Osteoblast (primary cell): ENCODE measurements around the gene CD4. TPM values are rescaled to one million over a fixed set of nuclear protein-coding genes. Genes with fewer than 3 reads are reported as not detected.

Source experiments
- DNase-seq: peaks from one replicate; pipeline ENCODE4 v3.0.0; 2011; ENCODE audit warnings: low spot score, mixed read lengths; ENCODE audit not compliant: insufficient read length; ENCODE audit errors: missing footprints
- H2AFZ ChIP-seq: 2 replicates; pipeline ENCODE4 v1.6.0; 2011; ENCODE audit warnings: mild to moderate bottlenecking, low read length
- H3K27ac ChIP-seq: 2 replicates; pipeline ENCODE4 v1.5.1; 2011; ENCODE audit warnings: mild to moderate bottlenecking, low read depth, low read length, moderate library complexity
- H3K27me3 ChIP-seq: 2 replicates; pipeline ENCODE4 v1.6.0; 2012; ENCODE audit warnings: mild to moderate bottlenecking, control low read depth, inconsistent platforms, low read length, moderate library complexity; ENCODE audit not compliant: insufficient read depth
- H3K36me3 ChIP-seq: 2 replicates; pipeline ENCODE4 v1.5.1; 2011; ENCODE audit warnings: mild to moderate bottlenecking, low read length, control low read depth, moderate library complexity; ENCODE audit not compliant: insufficient read depth
- H3K4me1 ChIP-seq: 2 replicates; pipeline ENCODE4 v1.5.1; 2011; ENCODE audit warnings: mild to moderate bottlenecking, low read length, control low read depth, moderate library complexity; ENCODE audit not compliant: insufficient read depth
- H3K4me2 ChIP-seq: 2 replicates; pipeline ENCODE4 v1.6.0; 2011; ENCODE audit warnings: mild to moderate bottlenecking, low read length; ENCODE audit not compliant: insufficient read depth
- H3K4me3 ChIP-seq: fragments of 200-600 bp; sonication (generic); 3 replicates; pipeline ENCODE4 v1.5.1; 2012; ENCODE audit warnings: mild to moderate bottlenecking, low read length, inconsistent platforms; ENCODE audit not compliant: insufficient read depth
- H3K79me2 ChIP-seq: 2 replicates; pipeline ENCODE4 v1.6.0; 2012; ENCODE audit warnings: mild to moderate bottlenecking, low read length, control low read depth, inconsistent platforms; ENCODE audit not compliant: insufficient read depth
- H3K9me3 ChIP-seq: 2 replicates; pipeline ENCODE4 v1.5.1; 2011; ENCODE audit warnings: low read depth, low read length, control low read depth
- H4K20me1 ChIP-seq: 2 replicates; pipeline ENCODE4 v1.6.0; 2012; ENCODE audit warnings: mild to moderate bottlenecking, low read length, control low read depth; ENCODE audit not compliant: insufficient read depth
- total RNA-seq: library from RNA; depleted of rRNA; stranded (reverse); fragments of >200 nt; gene quantifications from 2 replicates; pipeline ENCODE4 v1.2.3, GENCODE V29; 2012
- TF ChIP-seq, protein P1 (sequence below): IDR thresholded peaks from 2 replicates; pipeline ENCODE4 v1.5.1; 2011; ENCODE audit warnings: mild to moderate bottlenecking, low read depth, low read length, moderate library complexity; ENCODE audit errors: extremely low read depth

Gene CD4
- total RNA-seq, 1 donor: 10.9 TPM

DNA sequence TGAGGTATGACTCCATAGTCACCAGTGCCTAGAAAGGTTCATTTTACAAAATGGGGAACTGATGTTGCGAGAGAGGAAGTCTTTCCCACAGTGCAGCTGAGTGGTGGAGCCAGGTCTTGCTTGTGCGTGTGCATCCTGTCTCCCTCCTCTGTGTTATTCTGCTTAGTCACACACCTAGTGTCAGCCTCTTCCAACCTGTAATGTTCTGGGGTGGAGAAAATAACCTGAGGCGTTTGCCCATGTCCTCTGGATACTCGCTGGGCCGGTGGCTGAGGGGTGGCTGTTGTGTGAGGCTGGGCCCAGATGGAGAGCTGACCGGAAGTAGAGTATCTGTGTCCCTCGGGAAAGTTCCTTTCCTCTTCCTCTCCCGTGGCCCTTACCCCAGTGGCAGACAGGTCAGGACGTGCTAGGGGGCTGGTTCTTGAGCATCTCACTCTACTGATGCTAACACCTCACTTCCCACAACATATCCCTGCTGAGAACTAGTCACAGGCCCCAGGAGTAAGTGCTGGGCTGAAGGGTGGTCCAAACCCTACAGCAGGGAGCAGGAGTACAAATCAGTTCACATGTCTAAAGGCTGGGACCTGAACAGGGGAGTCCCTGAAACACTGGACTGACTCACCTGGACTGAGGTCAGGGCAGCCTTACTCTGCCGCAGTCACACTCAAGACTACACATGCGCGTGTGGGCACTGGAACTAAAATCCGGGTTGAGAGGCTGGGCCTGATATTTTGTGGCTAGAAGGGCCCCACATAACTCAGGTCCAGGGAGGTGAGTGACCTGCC, 43.4 kb upstream of the CD4 start:
- Histone ChIP-seq H3K27ac (no peak overlapping the region), H3K4me3 (no peak overlapping the region), H3K4me2 (no peak overlapping the region), H3K79me2 (peaks cover 14% of the 10 kb centered on the region), H2AFZ (no peak overlapping the region), H3K36me3 (peaks cover 56% of the 10 kb centered on the region), H4K20me1 (peaks cover 24% of the 10 kb centered on the region), H3K27me3 (no peaks in the 10 kb centered on the region), H3K4me1 (peaks cover 3% of the 10 kb centered on the region), H3K9me3 (no peaks in the 10 kb centered on the region)
- DNase-seq: no peak
- TF ChIP-seq, protein P1, sequence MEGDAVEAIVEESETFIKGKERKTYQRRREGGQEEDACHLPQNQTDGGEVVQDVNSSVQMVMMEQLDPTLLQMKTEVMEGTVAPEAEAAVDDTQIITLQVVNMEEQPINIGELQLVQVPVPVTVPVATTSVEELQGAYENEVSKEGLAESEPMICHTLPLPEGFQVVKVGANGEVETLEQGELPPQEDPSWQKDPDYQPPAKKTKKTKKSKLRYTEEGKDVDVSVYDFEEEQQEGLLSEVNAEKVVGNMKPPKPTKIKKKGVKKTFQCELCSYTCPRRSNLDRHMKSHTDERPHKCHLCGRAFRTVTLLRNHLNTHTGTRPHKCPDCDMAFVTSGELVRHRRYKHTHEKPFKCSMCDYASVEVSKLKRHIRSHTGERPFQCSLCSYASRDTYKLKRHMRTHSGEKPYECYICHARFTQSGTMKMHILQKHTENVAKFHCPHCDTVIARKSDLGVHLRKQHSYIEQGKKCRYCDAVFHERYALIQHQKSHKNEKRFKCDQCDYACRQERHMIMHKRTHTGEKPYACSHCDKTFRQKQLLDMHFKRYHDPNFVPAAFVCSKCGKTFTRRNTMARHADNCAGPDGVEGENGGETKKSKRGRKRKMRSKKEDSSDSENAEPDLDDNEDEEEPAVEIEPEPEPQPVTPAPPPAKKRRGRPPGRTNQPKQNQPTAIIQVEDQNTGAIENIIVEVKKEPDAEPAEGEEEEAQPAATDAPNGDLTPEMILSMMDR: no peak

DNA sequence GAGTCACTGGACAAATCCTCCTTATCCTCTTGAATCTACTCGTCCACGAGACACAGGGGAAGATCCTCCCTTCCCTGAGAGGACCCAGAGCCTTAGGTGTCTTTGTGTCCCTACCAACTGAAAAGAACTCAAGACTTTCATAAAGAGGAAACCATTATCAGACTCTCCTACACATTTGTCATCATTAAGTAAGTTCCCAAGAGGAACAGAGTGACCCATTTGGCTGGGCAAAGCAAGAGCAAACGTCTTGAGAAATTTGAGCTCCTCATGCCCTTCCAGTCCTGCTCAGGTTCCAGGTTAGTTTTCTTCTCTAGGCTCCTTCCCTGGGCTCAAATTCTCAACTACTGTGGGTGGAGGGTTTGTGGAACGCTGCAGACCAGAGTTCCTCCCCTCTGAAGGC, 42.1 kb upstream of the CD4 start:
- Histone ChIP-seq H3K4me1 (peaks cover 14% of the 10 kb centered on the region), H4K20me1 (peaks cover 33% of the 10 kb centered on the region), H3K36me3 (peaks cover 68% of the 10 kb centered on the region), H3K27me3 (no peaks in the 10 kb centered on the region), H3K9me3 (no peaks in the 10 kb centered on the region), H3K79me2 (peaks cover 27% of the 10 kb centered on the region), H3K27ac (no peak overlapping the region), H2AFZ (no peak overlapping the region), H3K4me2 (no peak overlapping the region), H3K4me3 (no peak overlapping the region)
- TF ChIP-seq, protein P1: no peak
- DNase-seq: no peak

DNA sequence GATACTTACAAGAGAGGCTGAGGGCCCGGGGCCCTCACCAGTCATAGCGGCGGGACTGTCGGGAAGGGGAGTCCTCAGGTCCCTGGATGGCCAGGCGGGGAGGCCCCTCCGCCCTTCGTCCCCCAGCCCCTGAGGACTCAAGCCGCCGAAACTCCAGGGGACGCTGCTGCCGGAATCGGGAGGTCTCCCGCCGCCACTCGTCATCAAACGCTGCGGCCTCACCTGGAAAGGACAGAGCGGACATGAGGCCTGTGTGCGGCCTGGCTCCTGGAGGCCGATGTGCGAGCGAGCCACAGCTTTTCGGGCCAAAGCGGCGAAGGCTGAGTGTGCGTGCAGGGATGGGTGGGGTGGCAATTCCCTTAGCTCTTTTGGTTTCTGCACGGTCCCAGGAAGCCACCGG, 40.6 kb upstream of the CD4 start:
- Histone ChIP-seq H3K4me2 (no peak overlapping the region), H3K27ac (no peak overlapping the region), H3K4me3 (no peak overlapping the region), H3K27me3 (no peaks in the 10 kb centered on the region), H3K36me3 (peaks cover 68% of the 10 kb centered on the region), H3K9me3 (no peaks in the 10 kb centered on the region), H2AFZ (no peak overlapping the region), H3K79me2 (peaks cover 33% of the 10 kb centered on the region), H3K4me1 (peaks cover 16% of the 10 kb centered on the region), H4K20me1 (peaks cover 36% of the 10 kb centered on the region)
- DNase-seq: no peak
- TF ChIP-seq, protein P1: no peak

DNA sequence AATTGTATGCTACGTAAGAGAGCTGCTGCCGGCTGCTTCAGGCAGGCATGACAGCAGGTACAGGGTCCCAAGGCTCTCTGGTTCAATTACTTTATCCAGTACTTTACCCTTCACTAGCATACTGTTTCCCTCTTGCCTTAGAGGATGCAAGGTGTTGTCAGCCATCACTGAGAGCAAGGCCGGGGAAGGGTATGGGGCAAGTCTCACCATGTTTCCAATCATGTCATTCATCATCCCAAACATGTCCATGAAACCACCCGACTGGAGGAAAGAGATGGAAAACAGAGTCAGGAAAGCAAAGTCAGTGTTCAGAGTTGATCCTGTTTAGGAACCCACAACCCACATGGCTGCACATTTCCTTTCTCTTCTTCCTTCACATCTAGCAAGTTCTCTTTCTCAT, 38.8 kb upstream of the CD4 start:
- Histone ChIP-seq H3K4me3 (no peak overlapping the region), H3K4me2 (no peak overlapping the region), H3K27ac (no peak overlapping the region), H3K27me3 (no peaks in the 10 kb centered on the region), H3K79me2 (peaks cover 33% of the 10 kb centered on the region), H3K4me1 (peaks cover 19% of the 10 kb centered on the region), H3K36me3 (peaks cover 66% of the 10 kb centered on the region), H4K20me1 (peaks cover 36% of the 10 kb centered on the region), H2AFZ (no peak overlapping the region), H3K9me3 (no peaks in the 10 kb centered on the region)
- TF ChIP-seq, protein P1: no peak
- no peak for DNase-seq
